T47D (cell line): Measurements from ENCODE around the gene MAMDC4.

Experiments used
- DNase-seq, 2 experiments: peaks; one replicate each; pipeline versions ENCODE4 v3.0.0 to v3.0.0-alpha.2; 2011 to 2012; ENCODE audit warnings: low read depth in 1 of 2, low spot score in 1 of 2
- JUND ChIP-seq: IDR thresholded peaks from 2 replicates; pipeline ENCODE4 v1.6.1; 2012; ENCODE audit warnings: low read depth
- in situ Hi-C: cut with HindIII; loops from 2 replicates; pipeline ENCODE4 v1.10.0; 2016; ENCODE audit warnings: low sequenced_read_pairs, low pct_unique_long_range_greater_than_20kb

MAMDC4 gene

GRCh38 chr9:136814725-136815421 is 37.3 kb upstream of the MAMDC4 start:
- in situ Hi-C loops, result no loop called here
- TF ChIP-seq JUND, result no peak

GRCh38 chr9:136815422-136815782 is 36.7 kb upstream of the MAMDC4 start:
- in situ Hi-C loops, result no loop called here
- TF ChIP-seq JUND, result no peak
- DNase-seq, result no peak

More at GRCh38 chr9:136814725-136815421, 37.3 kb upstream of the MAMDC4 start:
- DNase-seq, result no peak

- no peak for DNase-seq
- TF ChIP-seq JUND, result no peak
- in situ Hi-C loops, result no loop called here
These were observed 30.9 kb upstream of the MAMDC4 start for GRCh38 chr9:136820971-136821825.

- in situ Hi-C loops, result no loop called here
- DNase-seq, result no peak
- TF ChIP-seq JUND, result no peak
These were observed 30.2 kb upstream of the MAMDC4 start for GRCh38 chr9:136821826-136822544.

GRCh38 chr9:136823136-136824046 is 28.8 kb upstream of the MAMDC4 start:
- no peak for DNase-seq
- in situ Hi-C loops, result no loop called here
- TF ChIP-seq JUND, result no peak

- TF ChIP-seq JUND, result no peak
- DNase-seq, result no peak
- in situ Hi-C loops, result no loop called here
These were observed 27.5 kb upstream of the MAMDC4 start for GRCh38 chr9:136824496-136825225.

- TF ChIP-seq JUND, result no peak
- DNase-seq, result no peak
- in situ Hi-C loops, result no loop called here
These were observed 26.6 kb upstream of the MAMDC4 start for GRCh38 chr9:136825295-136826187.

- no peak for TF ChIP-seq JUND
- DNase-seq, result no peak
- in situ Hi-C loops, result no loop called here
These were observed 26.0 kb upstream of the MAMDC4 start for GRCh38 chr9:136826188-136826541.

- no peak for DNase-seq
- TF ChIP-seq JUND, result no peak
- in situ Hi-C loops, result no loop called here
These were observed 25.2 kb upstream of the MAMDC4 start for GRCh38 chr9:136826703-136827582.
